Central memory CD8-positive, alpha-beta T cell (primary cell): ENCODE measurements around the gene GRID1.

Experiments
- ATAC-seq: fragments of 150-1000 bp; cut with Tn5 transposase; replicated peaks from 2 replicates; pipeline ENCODE4 v1.10.0; 2022; ENCODE audit warnings: mild to moderate bottlenecking, moderate FRiP score, moderate number of reproducible peaks; ENCODE audit not compliant: poor library complexity, severe bottlenecking; ENCODE audit errors: extremely low read depth
- DNase-seq, 2 donors: peaks; one replicate each; pipeline ENCODE4 v3.0.0; 2021; ENCODE audit warnings: low spot score in 2 of 2
- H3K27ac Mint-ChIP-seq: one replicate; pipeline ENCODE4 v1.8.0; 2022; ENCODE audit warnings: low read depth, mild to moderate bottlenecking, moderate library complexity, mixed read lengths
- H3K27me3 Mint-ChIP-seq: one replicate; pipeline ENCODE4 v1.8.0; 2022; ENCODE audit warnings: mixed read lengths
- H3K36me3 Mint-ChIP-seq: one replicate; pipeline ENCODE4 v1.8.0; 2022; ENCODE audit warnings: mild to moderate bottlenecking, moderate library complexity, mixed read lengths; ENCODE audit not compliant: insufficient read depth
- H3K4me1 Mint-ChIP-seq: one replicate; pipeline ENCODE4 v1.8.0; 2022; ENCODE audit warnings: mixed read lengths
- H3K4me3 Mint-ChIP-seq: one replicate; pipeline ENCODE4 v1.8.0; 2022; ENCODE audit warnings: mild to moderate bottlenecking, moderate library complexity, mixed read lengths
- H3K9me3 Mint-ChIP-seq: one replicate; pipeline ENCODE4 v1.8.0; 2022; ENCODE audit warnings: mixed read lengths

Gene GRID1

DNA sequence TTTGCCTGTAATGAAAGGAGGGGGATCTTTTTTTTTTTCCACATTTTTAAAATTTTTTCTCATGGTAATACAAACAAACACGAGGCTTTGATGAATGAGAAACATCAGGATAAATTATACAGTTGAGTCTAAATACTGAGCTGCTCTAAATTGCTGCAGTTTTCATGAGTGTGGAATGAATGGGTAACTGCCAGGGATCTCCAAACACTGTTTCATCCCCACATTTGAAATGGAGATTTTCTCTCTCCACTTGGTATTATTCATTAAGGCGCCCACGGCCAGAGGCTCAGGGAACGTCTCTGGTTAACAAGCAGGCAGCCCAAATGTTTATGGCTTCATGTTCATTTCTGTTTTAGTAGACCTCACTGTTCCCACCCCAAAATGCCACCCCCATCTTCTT lies 717.1 kb downstream of the GRID1 start:
- H3K4me1 Mint-ChIP-seq = no peaks in the 10 kb centered on the region
- no peak overlapping the region for H3K27ac Mint-ChIP-seq
- H3K36me3 Mint-ChIP-seq = no peaks in the 10 kb centered on the region
- ATAC-seq = no peak
- no peaks in the 10 kb centered on the region for H3K27me3 Mint-ChIP-seq
- H3K4me3 Mint-ChIP-seq = no peak overlapping the region
- H3K9me3 Mint-ChIP-seq = no peaks in the 10 kb centered on the region
- no peak for DNase-seq

GRCh38 chr10:85648279-85648754 lies 718.3 kb downstream of the GRID1 start:
- no peaks in the 10 kb centered on the region for H3K36me3 Mint-ChIP-seq
- no peak overlapping the region for H3K27ac Mint-ChIP-seq

GRCh38 chr10:85647741-85648140 lies 718.9 kb downstream of the GRID1 start:
- H3K4me3 Mint-ChIP-seq = no peak overlapping the region
- DNase-seq (no peak), ATAC-seq (no peak)
- H3K36me3 Mint-ChIP-seq = no peaks in the 10 kb centered on the region
- no peak overlapping the region for H3K27ac Mint-ChIP-seq
- no peaks in the 10 kb centered on the region for H3K4me1 Mint-ChIP-seq
- H3K9me3 Mint-ChIP-seq = no peaks in the 10 kb centered on the region
- H3K27me3 Mint-ChIP-seq = no peaks in the 10 kb centered on the region

More at GRCh38 chr10:85648279-85648754, 718.3 kb downstream of the GRID1 start:
- DNase-seq (no peak), ATAC-seq (no peak)
- Mint-ChIP-seq H3K4me3 (no peak overlapping the region), H3K4me1 (no peaks in the 10 kb centered on the region), H3K27me3 (no peaks in the 10 kb centered on the region), H3K9me3 (no peaks in the 10 kb centered on the region)

- H3K27ac Mint-ChIP-seq = no peak overlapping the region
- ATAC-seq = no peak
- H3K4me1 Mint-ChIP-seq = no peaks in the 10 kb centered on the region
- H3K36me3 Mint-ChIP-seq = no peaks in the 10 kb centered on the region
- DNase-seq = no peak
- H3K4me3 Mint-ChIP-seq = no peak overlapping the region
- H3K9me3 Mint-ChIP-seq = no peaks in the 10 kb centered on the region
- no peaks in the 10 kb centered on the region for H3K27me3 Mint-ChIP-seq
Observed at GRCh38 chr10:85645926-85646711, 720.5 kb downstream of the GRID1 start.

DNA sequence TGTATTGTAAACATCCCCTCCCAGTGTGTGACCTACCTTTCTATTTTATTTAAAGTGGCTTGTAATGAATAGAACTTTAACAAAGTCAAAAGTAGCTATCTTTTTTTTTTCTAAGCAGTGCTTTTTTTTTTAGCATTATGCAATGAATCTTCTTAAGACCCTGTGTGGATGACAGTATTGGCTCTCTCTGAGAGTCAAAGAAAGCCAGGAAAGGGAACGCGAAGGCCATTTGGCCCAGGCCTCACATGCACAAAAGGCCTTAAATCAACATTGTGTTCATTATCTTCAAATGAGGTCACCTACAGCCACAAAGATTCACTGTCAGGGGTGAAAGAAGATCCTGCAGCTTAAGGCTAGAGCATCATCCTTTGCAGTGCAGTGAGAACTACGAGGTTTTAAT lies 721.5 kb downstream of the GRID1 start:
- no peaks in the 10 kb centered on the region for H3K4me1 Mint-ChIP-seq
- H3K36me3 Mint-ChIP-seq = no peaks in the 10 kb centered on the region
- H3K27me3 Mint-ChIP-seq = no peaks in the 10 kb centered on the region
- H3K4me3 Mint-ChIP-seq = no peak overlapping the region
- ATAC-seq = no peak
- no peak overlapping the region for H3K27ac Mint-ChIP-seq
- no peak for DNase-seq
- H3K9me3 Mint-ChIP-seq = no peaks in the 10 kb centered on the region

DNA sequence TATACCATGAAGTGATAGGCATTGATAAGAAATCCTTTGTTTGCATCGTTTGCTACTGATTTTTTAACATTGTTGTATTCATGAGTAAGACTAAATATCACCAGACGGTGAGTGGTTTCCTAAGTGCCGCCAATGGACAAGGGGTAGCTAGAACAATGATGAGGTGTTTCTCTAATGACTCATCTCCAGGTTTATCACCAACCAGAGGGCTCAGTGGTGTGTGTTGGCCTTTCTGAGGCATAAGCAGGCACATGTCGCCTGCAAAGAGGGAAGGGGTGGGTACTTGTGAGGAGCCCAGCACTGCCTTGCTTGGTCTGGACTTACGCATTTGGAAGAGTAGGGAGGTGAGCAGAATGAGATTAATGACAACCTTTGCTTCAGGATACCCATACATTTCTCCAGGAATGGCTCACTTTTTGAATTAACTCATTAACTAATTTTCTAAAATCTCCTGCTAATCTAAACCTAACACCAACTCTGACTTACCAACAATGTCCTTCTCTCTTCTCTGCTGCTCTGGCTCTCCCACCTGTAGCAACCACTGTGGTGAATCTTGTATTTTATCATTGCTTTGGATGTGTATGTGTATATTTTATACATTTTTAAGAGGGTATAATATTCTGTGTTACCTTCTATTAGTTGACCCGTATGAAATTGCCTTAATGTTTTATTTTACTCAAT lies 722.6 kb downstream of the GRID1 start:
- H3K36me3 Mint-ChIP-seq = no peaks in the 10 kb centered on the region

DNA sequence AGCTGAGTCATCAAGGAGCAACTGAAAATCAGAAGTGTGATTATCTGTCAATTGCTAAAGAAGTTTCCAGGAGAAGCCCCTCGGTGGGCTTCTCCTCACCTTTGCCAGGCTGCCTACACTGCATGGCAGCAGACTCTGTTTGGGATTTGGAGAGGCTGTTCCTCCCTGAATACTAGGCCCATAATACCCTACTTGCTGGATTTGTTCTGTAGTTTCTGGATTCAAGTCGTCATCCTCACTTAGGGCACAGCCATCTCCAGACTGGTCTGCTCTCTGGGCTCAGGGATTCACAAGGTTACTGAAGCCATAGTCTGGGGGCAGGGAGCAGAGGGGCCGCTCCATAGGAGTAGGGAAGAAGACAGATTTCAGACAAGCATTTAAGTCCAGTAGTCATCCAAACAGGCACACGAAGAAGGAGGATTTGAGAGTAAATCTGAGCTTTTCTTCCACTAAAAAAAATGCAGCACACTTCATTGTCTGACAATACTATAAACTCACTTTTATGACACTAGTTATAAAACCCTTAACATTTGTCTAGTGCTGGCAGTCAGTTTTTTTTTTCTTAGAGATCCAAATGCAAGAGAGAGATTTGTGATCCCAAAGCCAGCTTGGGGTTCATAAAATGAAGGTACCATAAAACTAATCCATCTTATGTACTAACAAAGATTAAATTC lies 723.3 kb downstream of the GRID1 start:
- no peaks in the 10 kb centered on the region for H3K9me3 Mint-ChIP-seq
- ATAC-seq (no peak), DNase-seq (no peak)
- H3K27me3 Mint-ChIP-seq = no peaks in the 10 kb centered on the region
- no peaks in the 10 kb centered on the region for H3K4me1 Mint-ChIP-seq
- no peaks in the 10 kb centered on the region for H3K36me3 Mint-ChIP-seq
- H3K4me3 Mint-ChIP-seq = no peak overlapping the region
- H3K27ac Mint-ChIP-seq = no peak overlapping the region

More for the DNA sequence above, 722.6 kb downstream of the GRID1 start:
- no peaks in the 10 kb centered on the region for H3K9me3 Mint-ChIP-seq
- H3K27ac Mint-ChIP-seq = no peak overlapping the region
- no peaks in the 10 kb centered on the region for H3K4me1 Mint-ChIP-seq
- ATAC-seq (no peak), DNase-seq (no peak)
- H3K4me3 Mint-ChIP-seq = no peak overlapping the region
- no peaks in the 10 kb centered on the region for H3K27me3 Mint-ChIP-seq

- H3K4me3 Mint-ChIP-seq = no peak overlapping the region
- no peaks in the 10 kb centered on the region for H3K9me3 Mint-ChIP-seq
- no peak for ATAC-seq
- H3K4me1 Mint-ChIP-seq = no peaks in the 10 kb centered on the region
- no peaks in the 10 kb centered on the region for H3K27me3 Mint-ChIP-seq
- no peak for DNase-seq
- H3K27ac Mint-ChIP-seq = no peak overlapping the region
- H3K36me3 Mint-ChIP-seq = no peaks in the 10 kb centered on the region
Observed at GRCh38 chr10:85642421-85643170, 724.0 kb downstream of the GRID1 start.

- DNase-seq = no peak
- Mint-ChIP-seq H3K9me3 (no peaks in the 10 kb centered on the region), H3K4me3 (no peak overlapping the region)
Observed at GRCh38 chr10:85642082-85642420, 724.5 kb downstream of the GRID1 start.

DNA sequence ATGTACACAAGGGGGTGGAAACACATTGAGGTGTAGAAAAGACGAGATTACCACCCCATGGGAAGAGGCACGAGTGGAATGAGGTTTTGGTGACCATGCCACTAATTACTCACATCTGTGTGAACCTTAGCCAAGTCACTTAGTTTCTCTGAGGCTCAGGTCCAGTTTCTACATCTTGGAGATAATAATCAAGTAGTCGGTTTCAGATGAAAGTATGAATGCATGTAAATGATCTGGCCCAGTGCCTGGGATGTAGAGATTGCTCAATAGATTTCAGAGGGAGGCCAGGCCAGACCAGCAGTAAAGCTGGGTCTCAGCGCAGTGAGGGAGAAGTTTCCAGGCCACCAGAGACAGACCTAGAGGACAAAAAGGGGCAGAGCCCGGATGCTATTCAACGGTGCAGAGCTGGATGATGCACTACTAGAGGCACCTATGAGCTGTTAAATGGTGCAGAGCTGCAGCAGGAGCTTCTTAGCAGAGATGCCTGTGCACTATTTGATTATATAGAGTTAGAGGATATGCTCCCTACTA lies 725.1 kb downstream of the GRID1 start:
- Mint-ChIP-seq H3K36me3 (no peaks in the 10 kb centered on the region), H3K27me3 (no peaks in the 10 kb centered on the region), H3K4me1 (no peaks in the 10 kb centered on the region), H3K9me3 (no peaks in the 10 kb centered on the region), H3K27ac (no peak overlapping the region), H3K4me3 (no peak overlapping the region)
- DNase-seq = no peak
- no peak for ATAC-seq

More at GRCh38 chr10:85642082-85642420, 724.5 kb downstream of the GRID1 start:
- Mint-ChIP-seq H3K4me1 (no peaks in the 10 kb centered on the region), H3K27me3 (no peaks in the 10 kb centered on the region), H3K36me3 (no peaks in the 10 kb centered on the region), H3K27ac (no peak overlapping the region)
- no peak for ATAC-seq

GRCh38 chr10:85638797-85639196 lies 727.8 kb downstream of the GRID1 start:
- no peak for ATAC-seq
- no peaks in the 10 kb centered on the region for H3K36me3 Mint-ChIP-seq
- DNase-seq = no peak
- no peak overlapping the region for H3K4me3 Mint-ChIP-seq
- H3K27me3 Mint-ChIP-seq = no peaks in the 10 kb centered on the region
- no peak overlapping the region for H3K27ac Mint-ChIP-seq
- no peaks in the 10 kb centered on the region for H3K4me1 Mint-ChIP-seq
- no peaks in the 10 kb centered on the region for H3K9me3 Mint-ChIP-seq

DNA sequence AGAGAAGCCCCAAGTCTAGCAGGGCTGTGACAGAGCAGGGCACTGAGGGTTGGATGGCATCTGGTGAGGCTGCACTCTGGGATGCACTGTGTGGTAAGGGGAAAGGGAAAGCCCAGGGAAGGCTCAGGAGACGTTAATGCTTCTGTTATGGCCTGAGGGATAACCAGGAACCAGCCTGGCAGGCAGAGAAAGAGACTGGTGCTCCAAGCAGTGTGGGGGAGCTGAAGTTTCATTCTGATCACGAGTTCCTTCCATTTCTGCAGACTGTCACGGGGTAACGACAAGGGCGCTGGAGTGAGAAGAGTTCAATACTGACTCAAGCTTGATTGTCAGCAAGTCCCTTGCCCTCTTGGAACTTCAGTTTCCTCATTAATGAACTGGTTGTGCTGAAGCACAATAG lies 730.9 kb downstream of the GRID1 start:
- Mint-ChIP-seq H3K36me3 (no peaks in the 10 kb centered on the region), H3K27me3 (no peaks in the 10 kb centered on the region), H3K4me3 (no peak overlapping the region), H3K4me1 (no peaks in the 10 kb centered on the region), H3K27ac (no peak overlapping the region), H3K9me3 (no peaks in the 10 kb centered on the region)
- DNase-seq (no peak), ATAC-seq (no peak)
